B cell (primary cell): Measurements from ENCODE around the gene RPH3AL. TPM values are rescaled to one million over a fixed set of nuclear protein-coding genes. Genes with fewer than 3 reads are reported as not detected.

Experiments
- ATAC-seq: fragments of 200-7000 bp; cut with Tn5 transposase; one replicate; pipeline ENCODE4 v1.10.0; 2021; ENCODE audit warnings: low read depth, mild to moderate bottlenecking, moderate number of reproducible peaks, moderate library complexity
- CTCF ChIA-PET: fragments of 350-600 bp; sonication (Branson Sonifier 250); formaldehyde crosslinking; loops from one replicate; lab custom pipeline; 2021; ENCODE audit warnings: antibody characterized with exemption, inconsistent platforms; lab: Charles Lee
- POLR2A ChIA-PET: fragments of 350-600 bp; sonication (Branson Sonifier 250); formaldehyde crosslinking; loops from one replicate; lab custom pipeline; 2021; ENCODE audit warnings: antibody characterized with exemption; lab: Charles Lee
- DNase-seq: peaks from one replicate; pipeline ENCODE4 v3.0.0; 2013
- H2AFZ ChIP-seq: 2 replicates; pipeline ENCODE4 v1.6.1; 2012; ENCODE audit warnings: mild to moderate bottlenecking, low read depth, low read length; ENCODE audit not compliant: insufficient read depth, poor library complexity, severe bottlenecking
- H3K27ac ChIP-seq, 2 donors: 1 replicate in 1 of 2; 2 replicates in 1 of 2; pipeline ENCODE4 v1.5.1; 2012 to 2013; ENCODE audit warnings: low read length in 2 of 2, mild to moderate bottlenecking in 2 of 2, moderate library complexity in 1 of 2
- H3K27me3 ChIP-seq, 4 experiments: fragments of 200-600 bp in 1 of 4; sonication (generic) in 1 of 4; replicated peaks in 1 of 4; 1 replicate in 2 of 4; 2 replicates in 2 of 4; pipeline versions ENCODE4 v1.6.1 to v1.7.0; 2013 to 2016; ENCODE audit warnings: low read length in 3 of 4, mild to moderate bottlenecking in 2 of 4, mixed read lengths in 1 of 4, moderate library complexity in 1 of 4; ENCODE audit not compliant: insufficient read depth in 4 of 4, control insufficient read depth in 3 of 4; ENCODE audit errors: control extremely low read depth in 1 of 4
- H3K36me3 ChIP-seq, 2 experiments: replicated peaks in 1 of 2; 1 replicate in 1 of 2; 2 replicates in 1 of 2; pipeline versions ENCODE4 v1.6.1 to v1.7.1; 2013; ENCODE audit warnings: low read length in 1 of 2; ENCODE audit not compliant: insufficient read depth in 2 of 2, control insufficient read depth in 1 of 2; ENCODE audit errors: control extremely low read depth in 1 of 2, extremely low read depth in 1 of 2
- H3K4me1 ChIP-seq, 2 donors: fragments of 200-600 bp in 1 of 2; sonication (generic) in 1 of 2; 1 replicate in 1 of 2; 2 replicates in 1 of 2; pipeline versions ENCODE4 v1.5.1 to v1.6.1; 2013 to 2017; ENCODE audit warnings: low read length in 2 of 2; ENCODE audit not compliant: control insufficient read depth in 2 of 2, insufficient read depth in 2 of 2
- H3K4me2 ChIP-seq: replicated peaks from 2 replicates; pipeline ENCODE3; 2012; ENCODE audit warnings: mild to moderate bottlenecking, low read depth, low read length; ENCODE audit not compliant: poor library complexity, severe bottlenecking
- H3K4me3 ChIP-seq, 5 experiments: fragments of 200-600 bp in 1 of 5; sonication (generic) in 1 of 5; 1 replicate in 3 of 5; 2 replicates in 2 of 5; pipeline versions ENCODE4 v1.5.1 to v1.7.0; 2011 to 2016; ENCODE audit warnings: low read length in 4 of 5, mild to moderate bottlenecking in 4 of 5, low read depth in 2 of 5, control low read depth in 1 of 5, moderate library complexity in 1 of 5; ENCODE audit not compliant: insufficient read depth in 1 of 5; ENCODE audit errors: control extremely low read depth in 1 of 5, extremely low read depth in 1 of 5
- H3K79me2 ChIP-seq: fragments of 200-600 bp; sonication (generic); one replicate; pipeline ENCODE4 v1.6.0; 2016; ENCODE audit warnings: low read length; ENCODE audit not compliant: control insufficient read depth, insufficient read depth
- H3K9ac ChIP-seq: fragments of 200-600 bp; sonication (generic); 2 replicates; pipeline ENCODE4 v1.6.1; 2017; ENCODE audit warnings: mild to moderate bottlenecking, low read length, moderate library complexity
- H3K9me3 ChIP-seq, 3 donors: one replicate each; pipeline versions ENCODE4 v1.6.1 to v1.7.1; 2013; ENCODE audit warnings: low read length in 2 of 3; ENCODE audit not compliant: control insufficient read depth in 2 of 3, insufficient read depth in 1 of 3; ENCODE audit errors: control extremely low read depth in 1 of 3
- H4K20me1 ChIP-seq: 2 replicates; pipeline ENCODE4 v1.6.0; 2012; ENCODE audit warnings: mild to moderate bottlenecking, low read length; ENCODE audit not compliant: insufficient read depth, control insufficient read depth, poor library complexity, severe bottlenecking
- H3K27ac Mint-ChIP-seq: one replicate; pipeline ENCODE4 v1.8.0; 2021; ENCODE audit warnings: mixed read lengths
- H3K27me3 Mint-ChIP-seq: one replicate; pipeline ENCODE4 v1.8.0; 2021; ENCODE audit warnings: mixed read lengths
- H3K4me1 Mint-ChIP-seq: one replicate; pipeline ENCODE4 v1.8.0; 2021; ENCODE audit warnings: mixed read lengths
- H3K4me3 Mint-ChIP-seq: one replicate; pipeline ENCODE4 v1.8.0; 2021; ENCODE audit warnings: mixed read lengths
- H3K9me3 Mint-ChIP-seq: one replicate; pipeline ENCODE4 v1.8.0; 2022; ENCODE audit warnings: mixed read lengths; ENCODE audit not compliant: insufficient read depth
- EZH2 ChIP-seq: IDR thresholded peaks from 2 replicates; pipeline ENCODE4 v1.6.1; 2012; ENCODE audit warnings: borderline replicate concordance, low read depth, mild to moderate bottlenecking, moderate library complexity, low read length; ENCODE audit not compliant: insufficient read depth, poor library complexity, severe bottlenecking
- WGBS: methylation state at CpG from one replicate; pipeline ENCODE4 v1.1.5; 2013; ENCODE audit warnings: missing lambda C conversion rate; ENCODE audit not compliant: insufficient coverage; 5-methylcytosine and 5-hydroxymethylcytosine counted together
- intact Hi-C: fragments of 100-400 bp; cut with micrococcal nuclease; formaldehyde crosslinking; loops from one replicate; pipeline ENCODE4 v1.10.0; 2022
- polyA plus RNA-seq: library from polyadenylated mRNA; depleted of rRNA; stranded (reverse); fragments of >200 nt; gene quantifications from 2 replicates; pipeline ENCODE4 v1.2.3, GENCODE V29; 2012
- total RNA-seq, 2 donors: library from RNA; stranded (reverse); fragments of 120-200 nt in 1 of 2; gene quantifications; 1 replicate in 1 of 2; 2 replicates in 1 of 2; pipeline versions ENCODE4 v1.2.3 to v1.2.4, GENCODE V29; 2013 to 2022
- TF ChIP-seq, protein P1 (sequence below): fragments of 200-600 bp; IDR thresholded peaks from one replicate; pipeline ENCODE4 v1.8.0; 2022; ENCODE audit warnings: antibody characterized with exemption, mild to moderate bottlenecking

The RPH3AL gene
- total and polyA plus RNA-seq, 2 donors (not counting 1 experiment from before 2014, with no cell fraction given): 10.8 to 13.3 TPM

DNA sequence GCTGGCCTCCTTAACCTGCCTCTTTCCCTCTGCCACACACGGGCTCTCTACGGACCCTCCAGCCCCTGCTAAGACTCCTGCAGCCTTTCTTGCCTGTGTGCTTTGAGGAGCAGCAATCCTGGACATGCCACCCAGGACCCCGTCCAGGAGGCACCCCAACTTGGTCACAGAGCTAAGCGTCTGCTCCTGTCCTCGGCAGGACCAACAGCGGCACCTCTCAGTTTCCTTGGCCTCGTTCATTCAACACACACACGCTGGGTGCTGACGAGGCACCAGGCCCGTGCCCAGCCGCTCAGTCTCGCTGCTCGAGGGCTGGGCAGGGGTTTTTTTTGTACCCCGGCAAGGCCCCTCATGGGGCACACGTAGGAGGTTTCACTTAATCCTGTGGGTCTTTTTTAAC, 15.2 kb downstream of the RPH3AL start:
- H3K4me2 ChIP-seq: no peak overlapping the region
- Mint-ChIP-seq H3K9me3 (no peaks in the 10 kb centered on the region), H3K27ac (no peak overlapping the region), H3K4me3 (no peak overlapping the region), H3K27me3 (peaks cover 23% of the 10 kb centered on the region), H3K4me1 (no peaks in the 10 kb centered on the region)
- peaks cover 0 to 7% (median 0%) of the 10 kb centered on the region in 4 experiments for H3K27me3 ChIP-seq
- H3K4me1 ChIP-seq: no peaks in the 10 kb centered on the region
- H3K9me3 ChIP-seq: no peaks in the 10 kb centered on the region
- intact Hi-C loops: no loop called here
- no peak overlapping the region for H3K9ac ChIP-seq
- 87% methylated on average over 15 of the region's 15 CpGs for WGBS
- no peak for TF ChIP-seq EZH2
- TF ChIP-seq, protein P1, sequence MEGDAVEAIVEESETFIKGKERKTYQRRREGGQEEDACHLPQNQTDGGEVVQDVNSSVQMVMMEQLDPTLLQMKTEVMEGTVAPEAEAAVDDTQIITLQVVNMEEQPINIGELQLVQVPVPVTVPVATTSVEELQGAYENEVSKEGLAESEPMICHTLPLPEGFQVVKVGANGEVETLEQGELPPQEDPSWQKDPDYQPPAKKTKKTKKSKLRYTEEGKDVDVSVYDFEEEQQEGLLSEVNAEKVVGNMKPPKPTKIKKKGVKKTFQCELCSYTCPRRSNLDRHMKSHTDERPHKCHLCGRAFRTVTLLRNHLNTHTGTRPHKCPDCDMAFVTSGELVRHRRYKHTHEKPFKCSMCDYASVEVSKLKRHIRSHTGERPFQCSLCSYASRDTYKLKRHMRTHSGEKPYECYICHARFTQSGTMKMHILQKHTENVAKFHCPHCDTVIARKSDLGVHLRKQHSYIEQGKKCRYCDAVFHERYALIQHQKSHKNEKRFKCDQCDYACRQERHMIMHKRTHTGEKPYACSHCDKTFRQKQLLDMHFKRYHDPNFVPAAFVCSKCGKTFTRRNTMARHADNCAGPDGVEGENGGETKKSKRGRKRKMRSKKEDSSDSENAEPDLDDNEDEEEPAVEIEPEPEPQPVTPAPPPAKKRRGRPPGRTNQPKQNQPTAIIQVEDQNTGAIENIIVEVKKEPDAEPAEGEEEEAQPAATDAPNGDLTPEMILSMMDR: no peak
- no peaks in the 10 kb centered on the region for H4K20me1 ChIP-seq
- no peak overlapping the region for H3K4me3 ChIP-seq
- DNase-seq (no peak), ATAC-seq (no peak)
- no peak overlapping the region for H3K27ac ChIP-seq
- ChIA-PET POLR2A (no interaction called here), CTCF (no interaction called here)
- no peak overlapping the region for H2AFZ ChIP-seq
- no peaks in the 10 kb centered on the region for H3K36me3 ChIP-seq
- no peaks in the 10 kb centered on the region for H3K79me2 ChIP-seq

- Mint-ChIP-seq H3K27me3 (peaks cover 19% of the 10 kb centered on the region), H3K27ac (no peak overlapping the region), H3K4me3 (no peak overlapping the region), H3K4me1 (no peaks in the 10 kb centered on the region), H3K9me3 (no peaks in the 10 kb centered on the region)
- H3K9ac ChIP-seq: no peak overlapping the region
- DNase-seq (no peak), ATAC-seq (no peak)
- H3K79me2 ChIP-seq: no peaks in the 10 kb centered on the region
- no peak overlapping the region for H3K27ac ChIP-seq
- no peak overlapping the region for H3K4me3 ChIP-seq
- WGBS: 88% methylated on average over 12 of the region's 12 CpGs
- H3K9me3 ChIP-seq: no peaks in the 10 kb centered on the region
- H2AFZ ChIP-seq: no peak overlapping the region
- H4K20me1 ChIP-seq: no peaks in the 10 kb centered on the region
- H3K4me2 ChIP-seq: no peak overlapping the region
- TF ChIP-seq EZH2: no peak
- TF ChIP-seq, protein P1: no peak
- intact Hi-C loops: no loop called here
- H3K27me3 ChIP-seq: peaks cover 0 to 7% (median 0%) of the 10 kb centered on the region in 4 experiments
- CTCF ChIA-PET: no interaction called here
- no peaks in the 10 kb centered on the region for H3K36me3 ChIP-seq
- POLR2A ChIA-PET: no interaction called here
- no peaks in the 10 kb centered on the region for H3K4me1 ChIP-seq
These were observed 15.6 kb downstream of the RPH3AL start for GRCh38 chr17:337022-337420.
